ENCODE results near the gene BEND6.

DNA sequence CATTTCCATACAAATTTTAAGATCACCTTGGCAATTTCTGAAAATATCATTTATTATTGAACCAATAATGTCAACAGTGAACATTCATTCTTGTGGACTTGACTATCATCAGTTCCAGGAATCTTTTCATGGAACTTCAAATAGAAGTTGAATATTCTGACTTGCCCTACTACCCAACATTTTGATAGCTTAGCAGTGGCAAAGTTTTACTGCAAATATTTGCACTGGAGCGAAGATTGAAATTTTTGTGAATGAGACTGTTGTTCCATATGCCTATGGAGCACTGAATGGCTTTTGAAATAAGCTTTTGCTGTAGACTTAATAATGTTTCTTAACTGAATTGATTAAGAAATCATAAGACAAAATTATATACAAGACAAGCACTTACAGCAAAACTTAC lies 23.6 kb downstream of the BEND6 start:
- no peak for TF ChIP-seq CTCF (IDR thresholded peaks at IDR 0.05)
- no peak for TF ChIP-seq EZH2 (IDR thresholded peaks at IDR 0.05; ENCODE audit: borderline replicate concordance, insufficient read depth, low read depth, low read length, poor library complexity, severe bottlenecking)

All from B cell (primary cell).